Mesenchymal stem cell (in vitro differentiated cells and primary cell): ENCODE data around the gene TTI1.

ENCODE experiments used
- DNase-seq: peaks from one replicate; pipeline ENCODE4 v3.0.0-alpha.2; 2013
- H2AFZ ChIP-seq: one replicate; pipeline ENCODE4 v1.6.1; 2013; ENCODE audit warnings: low read depth, mild to moderate bottlenecking, control low read depth, inconsistent platforms, low read length, moderate library complexity
- H2AK5ac ChIP-seq: 2 replicates; pipeline ENCODE4 v1.6.1; 2013; ENCODE audit warnings: low read length, moderate library complexity, mild to moderate bottlenecking, inconsistent platforms; ENCODE audit not compliant: severe bottlenecking
- H2BK120ac ChIP-seq: one replicate; pipeline ENCODE4 v1.6.1; 2013; ENCODE audit warnings: low read depth, mild to moderate bottlenecking, inconsistent platforms, low read length, moderate library complexity
- H2BK12ac ChIP-seq, 2 experiments: one replicate each; pipeline ENCODE4 v1.6.1; 2013; ENCODE audit warnings: inconsistent platforms in 2 of 2, low read length in 2 of 2, mild to moderate bottlenecking in 2 of 2, moderate library complexity in 2 of 2, control low read depth in 1 of 2
- H2BK15ac ChIP-seq: one replicate; pipeline ENCODE4 v1.6.1; 2013; ENCODE audit warnings: mild to moderate bottlenecking, low read depth, inconsistent platforms; ENCODE audit not compliant: poor library complexity, severe bottlenecking
- H2BK5ac ChIP-seq: 2 replicates; pipeline ENCODE4 v1.6.1; 2013; ENCODE audit warnings: low read depth, mild to moderate bottlenecking, low read length, control low read depth, inconsistent platforms; ENCODE audit not compliant: poor library complexity, severe bottlenecking
- H3K14ac ChIP-seq, 2 experiments: one replicate each; pipeline ENCODE4 v1.6.1; 2013; ENCODE audit warnings: inconsistent platforms in 2 of 2, low read length in 2 of 2, control low read depth in 1 of 2, mild to moderate bottlenecking in 1 of 2, moderate library complexity in 1 of 2
- H3K18ac ChIP-seq, 2 experiments: one replicate each; pipeline ENCODE4 v1.6.1; 2013; ENCODE audit warnings: inconsistent platforms in 2 of 2, low read length in 2 of 2, control low read depth in 1 of 2, low read depth in 1 of 2, mild to moderate bottlenecking in 1 of 2
- H3K23ac ChIP-seq, 2 experiments: one replicate each; pipeline ENCODE4 v1.6.1; 2013; ENCODE audit warnings: inconsistent platforms in 2 of 2, low read length in 2 of 2, mild to moderate bottlenecking in 2 of 2, moderate library complexity in 2 of 2, control low read depth in 1 of 2
- H3K27ac ChIP-seq: 2 replicates; pipeline ENCODE4 v1.5.1; 2013; ENCODE audit warnings: mild to moderate bottlenecking, moderate library complexity, low read length, control low read depth, inconsistent platforms; ENCODE audit not compliant: poor library complexity, severe bottlenecking
- H3K27me3 ChIP-seq, 2 experiments: 2 replicates each; pipeline versions ENCODE4 v1.6.1 to v1.7.0; 2013; ENCODE audit warnings: low read length in 2 of 2, mild to moderate bottlenecking in 2 of 2, moderate library complexity in 2 of 2, control low read depth in 1 of 2, inconsistent platforms in 1 of 2; ENCODE audit not compliant: control insufficient read depth in 1 of 2, insufficient read depth in 1 of 2
- H3K36me3 ChIP-seq, 2 experiments: 2 replicates each; pipeline versions ENCODE4 v1.6.1 to v1.7.0; 2013; ENCODE audit warnings: low read length in 2 of 2, control low read depth in 1 of 2, inconsistent platforms in 1 of 2, low read depth in 1 of 2, mild to moderate bottlenecking in 1 of 2; ENCODE audit not compliant: insufficient read depth in 2 of 2, control insufficient read depth in 1 of 2
- H3K4ac ChIP-seq, 2 experiments: one replicate each; pipeline ENCODE4 v1.6.1; 2013; ENCODE audit warnings: inconsistent platforms in 2 of 2, low read length in 2 of 2, mild to moderate bottlenecking in 2 of 2, moderate library complexity in 2 of 2, control low read depth in 1 of 2, low read depth in 1 of 2
- H3K4me1 ChIP-seq: 2 replicates; pipeline ENCODE4 v1.6.1; 2013; ENCODE audit warnings: low read depth, low read length, control low read depth; ENCODE audit not compliant: control insufficient read depth, insufficient read depth
- H3K4me2 ChIP-seq: 2 replicates; pipeline ENCODE4 v1.6.1; 2013; ENCODE audit warnings: low read length, mild to moderate bottlenecking, inconsistent platforms; ENCODE audit not compliant: poor library complexity, severe bottlenecking
- H3K4me3 ChIP-seq, 2 experiments: 2 replicates each; pipeline versions ENCODE4 v1.5.1 to v1.7.0; 2013; ENCODE audit warnings: low read length in 2 of 2, mild to moderate bottlenecking in 2 of 2, control low read depth in 1 of 2, low read depth in 1 of 2; ENCODE audit not compliant: insufficient read depth in 1 of 2
- H3K79me1 ChIP-seq: replicated peaks from 2 replicates; pipeline ENCODE4 v1.6.1; 2013; ENCODE audit warnings: mild to moderate bottlenecking, control low read depth, low read length, inconsistent platforms; ENCODE audit not compliant: poor library complexity, severe bottlenecking
- H3K9ac ChIP-seq: 2 replicates; pipeline ENCODE4 v1.7.0; 2013; ENCODE audit warnings: mild to moderate bottlenecking, low read length, moderate library complexity
- H3K9me3 ChIP-seq: 2 replicates; pipeline ENCODE4 v1.7.0; 2013; ENCODE audit warnings: mild to moderate bottlenecking, low read length; ENCODE audit not compliant: control insufficient read depth
- H4K8ac ChIP-seq: one replicate; pipeline ENCODE4 v1.6.1; 2013; ENCODE audit warnings: inconsistent platforms, mild to moderate bottlenecking, low read length, moderate library complexity
- H4K91ac ChIP-seq: one replicate; pipeline ENCODE4 v1.6.1; 2013; ENCODE audit warnings: mild to moderate bottlenecking, low read length, inconsistent platforms
- WGBS: methylation state at CpG from one replicate; pipeline ENCODE4 v1.1.7; 2013; ENCODE audit warnings: mixed read lengths; 5-methylcytosine and 5-hydroxymethylcytosine counted together

Gene TTI1

DNA sequence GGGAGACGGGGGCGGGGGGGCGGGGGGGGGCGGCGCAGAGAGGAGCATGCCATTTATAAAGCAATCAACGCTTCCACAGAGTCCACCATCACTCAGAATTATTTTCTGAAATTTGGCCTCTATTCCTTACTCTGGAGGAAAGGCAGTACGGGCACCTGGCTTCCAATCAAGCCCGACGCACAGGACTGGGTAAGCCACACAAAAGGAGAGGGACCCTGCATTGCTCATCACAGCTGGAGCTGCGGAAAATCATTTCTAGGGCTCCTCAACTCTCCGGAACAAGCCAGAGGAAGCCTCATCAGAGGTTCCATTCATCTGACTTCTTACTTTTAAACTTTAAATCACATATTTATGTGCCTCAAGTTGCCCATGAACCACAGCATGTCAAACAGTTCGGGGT is 55.9 kb downstream of the TTI1 start:
- 71% methylated on average over 7 of the region's 12 CpGs for WGBS
- no peaks in the 10 kb centered on the region for H3K4me1 ChIP-seq

DNA sequence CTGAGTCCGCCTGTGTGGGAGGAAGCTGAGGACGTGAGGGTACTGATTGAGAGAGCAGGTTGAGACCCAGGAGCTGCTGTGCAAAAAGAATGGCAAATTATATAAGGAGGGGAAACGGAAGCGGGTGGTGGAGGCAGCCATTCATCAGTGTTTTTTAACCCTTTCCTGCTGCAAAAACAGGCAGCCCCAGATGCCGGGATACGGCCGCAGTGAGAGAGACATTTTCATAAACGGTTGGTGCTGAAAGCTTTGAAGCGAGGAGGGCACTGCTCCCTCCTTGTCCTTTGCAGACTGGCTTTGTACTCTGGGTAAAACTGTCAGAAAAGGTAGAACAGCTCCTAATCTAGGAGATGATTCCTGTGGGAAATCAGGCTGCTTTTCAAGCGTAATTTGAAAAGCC is 56.4 kb downstream of the TTI1 start:
- DNase-seq, result no peak
- peaks cover 0 to 5% of the 10 kb centered on the region in 2 experiments for H3K27me3 ChIP-seq
- no peak overlapping the region for H2BK120ac ChIP-seq
- no peak overlapping the region for H2BK5ac ChIP-seq
- H3K18ac ChIP-seq, result no peak overlapping the region
- no peak overlapping the region for H2AFZ ChIP-seq
- no peak overlapping the region for H2BK12ac ChIP-seq
- H4K8ac ChIP-seq, result no peak overlapping the region
- 20% methylated on average over 9 of the region's 10 CpGs for WGBS
- no peak overlapping the region for H3K23ac ChIP-seq
- H2AK5ac ChIP-seq, result no peak overlapping the region
- no peak overlapping the region for H2BK15ac ChIP-seq
- H3K4ac ChIP-seq, result no peak overlapping the region
- no peak overlapping the region for H3K9ac ChIP-seq
- no peak overlapping the region for H3K4me3 ChIP-seq
- no peaks in the 10 kb centered on the region for H3K9me3 ChIP-seq
- H3K14ac ChIP-seq, result no peak overlapping the region
- H3K79me1 ChIP-seq, result no peaks in the 10 kb centered on the region
- H3K36me3 ChIP-seq, result peaks cover 7 to 8% of the 10 kb centered on the region in 2 experiments
- no peaks in the 10 kb centered on the region for H3K4me1 ChIP-seq
- H3K27ac ChIP-seq, result no peak overlapping the region
- H4K91ac ChIP-seq, result no peak overlapping the region
- no peak overlapping the region for H3K4me2 ChIP-seq

More for the DNA sequence above, 55.9 kb downstream of the TTI1 start:
- Histone ChIP-seq H3K4me3 (no peak overlapping the region), H3K9ac (no peak overlapping the region), H3K23ac (no peak overlapping the region), H2BK12ac (no peak overlapping the region), H3K27me3 (peaks cover 0 to 5% of the 10 kb centered on the region in 2 experiments), H2BK15ac (no peak overlapping the region), H3K18ac (no peak overlapping the region), H3K79me1 (no peaks in the 10 kb centered on the region), H3K4ac (no peak overlapping the region), H3K36me3 (peaks cover 7 to 8% of the 10 kb centered on the region in 2 experiments), H3K27ac (no peak overlapping the region), H3K9me3 (no peaks in the 10 kb centered on the region), H2BK5ac (no peak overlapping the region), H3K4me2 (no peak overlapping the region), H2AK5ac (no peak overlapping the region), H2BK120ac (no peak overlapping the region), H4K8ac (no peak overlapping the region), H3K14ac (no peak overlapping the region), H2AFZ (no peak overlapping the region), H4K91ac (no peak overlapping the region)
- no peak for DNase-seq

DNA sequence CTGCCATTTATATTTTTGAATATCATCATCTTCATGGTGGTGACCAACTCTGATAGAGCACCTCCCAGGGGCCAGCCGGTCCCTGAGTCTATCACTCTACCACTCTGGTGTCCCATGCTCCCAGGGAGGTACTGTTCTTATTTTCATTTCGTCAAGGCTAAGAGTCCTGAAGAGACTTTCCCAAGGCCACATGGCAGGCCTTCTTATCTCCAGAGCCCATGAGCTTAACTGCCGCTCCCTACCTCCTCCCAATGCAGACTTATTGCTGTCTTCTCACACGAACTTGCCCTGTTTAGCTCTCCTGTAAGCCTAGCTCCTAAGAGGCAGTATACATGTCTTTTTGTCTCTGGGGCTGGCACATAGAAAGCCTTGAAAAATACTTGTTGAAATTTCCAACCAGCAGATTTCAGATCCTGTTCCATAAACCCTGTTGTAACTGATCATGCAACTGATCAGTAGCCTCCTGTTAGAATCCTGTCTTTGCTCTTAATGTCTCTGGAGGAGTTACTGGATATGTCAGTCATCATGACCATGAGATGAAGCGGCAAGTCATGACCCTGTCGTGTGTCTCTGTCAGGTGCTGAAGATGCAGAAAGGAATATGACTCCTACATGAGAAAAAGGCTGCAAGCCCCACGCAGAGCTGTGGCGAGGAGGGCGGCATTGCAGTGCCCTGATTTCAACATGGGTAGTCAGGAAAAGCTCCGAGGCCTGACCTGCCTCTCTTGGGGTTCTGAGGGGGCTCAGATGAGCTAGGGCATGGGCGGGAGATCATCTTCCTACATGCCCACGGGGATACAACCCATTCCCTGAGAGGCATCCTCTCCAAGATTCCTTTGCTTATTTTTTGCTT is 60.0 kb downstream of the TTI1 start:
- no peak overlapping the region for H2BK15ac ChIP-seq
- H3K4me2 ChIP-seq, result no peak overlapping the region
- no peak overlapping the region for H4K8ac ChIP-seq
- peaks cover 0 to 5% of the 10 kb centered on the region in 2 experiments for H3K27me3 ChIP-seq
- no peak overlapping the region for H3K18ac ChIP-seq
- no peak overlapping the region for H2AK5ac ChIP-seq
- H3K23ac ChIP-seq, result no peak overlapping the region
- peaks cover 2% of the 10 kb centered on the region for H3K4me1 ChIP-seq
- no peak overlapping the region for H2BK5ac ChIP-seq
- H3K9ac ChIP-seq, result no peak overlapping the region
- H3K27ac ChIP-seq, result no peak overlapping the region
- no peak overlapping the region for H2BK120ac ChIP-seq
- 92% methylated on average over 10 of the region's 12 CpGs for WGBS
- H2BK12ac ChIP-seq, result no peak overlapping the region
- no peak overlapping the region for H3K4me3 ChIP-seq
- DNase-seq, result no peak
- H3K4ac ChIP-seq, result no peak overlapping the region
- H4K91ac ChIP-seq, result no peak overlapping the region
- H3K14ac ChIP-seq, result no peak overlapping the region
- no peaks in the 10 kb centered on the region for H3K36me3 ChIP-seq
- no peaks in the 10 kb centered on the region for H3K9me3 ChIP-seq
- H3K79me1 ChIP-seq, result no peaks in the 10 kb centered on the region
- no peak overlapping the region for H2AFZ ChIP-seq

DNA sequence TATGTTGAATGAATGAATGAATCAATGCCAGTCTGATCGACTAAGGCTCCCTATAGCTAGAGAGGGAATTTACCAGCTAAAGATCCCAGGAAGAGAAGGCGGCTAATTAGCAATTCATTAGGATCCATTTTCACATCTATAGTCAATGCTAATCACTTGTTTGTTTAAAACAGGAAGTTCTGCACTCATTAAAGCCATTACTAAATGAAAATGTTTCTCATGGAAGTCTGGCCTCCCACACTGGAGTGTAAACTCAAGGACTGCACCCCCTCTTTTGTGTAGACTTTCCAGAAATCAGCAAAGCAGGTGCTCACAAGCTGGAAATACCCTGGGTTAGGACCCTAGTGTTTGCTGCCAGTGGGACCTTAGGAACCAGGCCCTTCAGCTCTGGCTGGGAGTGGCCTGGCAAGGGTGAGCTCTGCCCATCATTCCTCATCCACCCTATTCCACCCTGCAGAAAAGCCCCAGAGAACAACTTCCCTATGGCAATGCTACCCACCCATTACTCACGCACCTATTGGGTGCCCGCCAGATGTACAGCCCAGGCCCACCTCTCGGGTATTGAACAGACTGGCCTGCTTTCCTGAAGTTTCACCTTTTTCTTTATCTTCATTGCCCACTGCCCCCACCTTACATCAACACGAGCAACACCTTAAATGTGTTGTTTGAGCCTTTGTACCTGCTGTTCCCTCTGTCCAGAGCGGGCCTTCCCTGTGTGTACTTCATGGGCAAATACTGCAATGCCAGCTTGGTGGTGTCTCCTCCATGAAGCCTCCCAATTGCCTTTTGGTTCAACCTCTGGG is 60.8 kb downstream of the TTI1 start:
- Histone ChIP-seq H3K27ac (no peak overlapping the region), H2BK15ac (no peak overlapping the region), H2BK120ac (no peak overlapping the region), H3K4me2 (no peak overlapping the region), H4K91ac (no peak overlapping the region), H3K36me3 (no peaks in the 10 kb centered on the region), H3K79me1 (no peaks in the 10 kb centered on the region), H3K27me3 (peaks cover 0 to 5% of the 10 kb centered on the region in 2 experiments), H3K4me3 (no peak overlapping the region), H3K9me3 (no peaks in the 10 kb centered on the region), H3K14ac (peak overlapping the region in 1 of 2 experiments; percentile 7), H3K23ac (no peak overlapping the region), H3K4me1 (peaks cover 2% of the 10 kb centered on the region), H2BK5ac (no peak overlapping the region), H3K18ac (no peak overlapping the region), H4K8ac (no peak overlapping the region), H3K4ac (no peak overlapping the region), H3K9ac (no peak overlapping the region), H2BK12ac (no peak overlapping the region), H2AFZ (no peak overlapping the region), H2AK5ac (no peak overlapping the region)
- DNase-seq, result no peak
- 95% methylated on average over 6 of the region's 7 CpGs for WGBS
